ENCODE results near the gene SMARCA2.
"Not testable (repeated sequence)": the region's sequence is repeated elsewhere in the genome, so short reads cannot be mapped to it uniquely, and the experiment has no call there.

The SMARCA2 gene

GRCh38 chr9:2106666-2107065, 91.5 kb downstream of the SMARCA2 start:
- DNase-seq = no peak

DNA sequence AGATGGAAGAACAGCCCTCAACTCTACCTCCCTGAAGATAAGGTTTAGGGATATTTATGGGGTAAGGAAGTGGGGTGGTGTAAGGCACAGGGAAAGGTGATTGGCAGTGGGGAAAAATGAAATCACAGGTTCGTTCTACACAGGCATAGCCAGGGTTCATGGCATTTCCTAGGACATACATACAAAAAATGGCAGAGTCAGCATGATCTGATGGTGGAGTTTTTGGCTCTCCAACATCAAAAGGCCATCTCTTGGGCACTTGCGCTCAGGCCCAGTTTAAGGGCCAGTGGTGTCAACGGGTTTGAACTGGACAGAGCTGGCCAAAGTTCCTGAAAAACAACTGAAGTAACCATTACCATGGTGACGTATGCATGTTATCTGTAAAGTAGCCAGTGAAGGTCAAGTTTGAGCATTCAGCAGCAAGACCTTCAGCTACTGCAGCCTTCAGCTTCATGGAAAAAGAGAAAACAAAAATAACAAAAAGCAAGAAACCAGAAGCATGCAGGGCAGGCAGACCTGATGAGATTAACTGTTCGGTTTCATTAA, 92.8 kb downstream of the SMARCA2 start:
- DNase-seq = no peak

- DNase-seq = no peak
Measured at GRCh38 chr9:2109069-2109650, 94.0 kb downstream of the SMARCA2 start.

GRCh38 chr9:2110036-2110435, 94.9 kb downstream of the SMARCA2 start:
- DNase-seq = no peak

DNA sequence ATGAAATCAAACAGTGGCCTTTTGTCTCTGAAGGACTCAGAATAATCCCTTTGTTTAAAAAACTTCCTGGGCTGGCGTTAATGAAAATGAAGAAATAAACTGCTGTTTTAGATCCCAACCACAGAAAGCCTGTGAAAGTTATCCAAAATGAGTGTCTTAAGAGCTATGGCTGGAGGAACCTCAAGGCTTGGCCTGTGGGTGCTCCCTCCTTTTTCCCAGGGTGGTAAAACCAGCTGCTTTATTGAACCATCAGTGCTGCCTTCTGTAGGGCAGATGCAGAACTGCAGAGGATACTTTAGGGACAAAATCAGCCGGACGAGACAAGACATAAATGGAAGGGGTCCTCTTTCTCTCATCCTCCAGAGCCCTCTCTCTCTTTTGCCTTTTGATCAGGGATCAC, 100.9 kb downstream of the SMARCA2 start:
- DNase-seq = no peak

GRCh38 chr9:2117527-2117926, 102.4 kb downstream of the SMARCA2 start:
- no peak for DNase-seq

- no peak for DNase-seq
Measured at GRCh38 chr9:2119566-2119965, 104.4 kb downstream of the SMARCA2 start.

- no peak for DNase-seq
Measured at GRCh38 chr9:2120926-2121689, 106.0 kb downstream of the SMARCA2 start.

DNA sequence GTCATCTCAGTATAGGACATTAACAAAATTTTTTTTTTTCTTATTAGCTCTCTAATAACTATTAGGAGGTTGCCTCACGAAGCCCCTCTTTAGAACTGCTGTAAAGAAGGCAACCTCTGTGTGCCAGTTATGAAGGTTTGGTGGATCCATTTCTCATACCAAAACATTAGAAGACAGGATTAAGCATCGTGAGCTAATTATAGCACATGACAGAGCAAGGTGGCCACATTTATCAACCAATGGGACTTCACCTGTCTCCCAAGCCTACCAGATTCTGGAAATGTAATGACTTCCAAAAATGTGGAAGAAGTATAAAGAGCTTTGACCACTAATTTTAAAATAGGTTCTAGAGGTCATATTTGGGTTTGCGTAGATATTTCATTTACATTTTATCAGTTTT, 107.2 kb downstream of the SMARCA2 start:
- DNase-seq = no peak

- DNase-seq = no peak
Measured at GRCh38 chr9:2125906-2126305, 110.8 kb downstream of the SMARCA2 start.

DNA sequence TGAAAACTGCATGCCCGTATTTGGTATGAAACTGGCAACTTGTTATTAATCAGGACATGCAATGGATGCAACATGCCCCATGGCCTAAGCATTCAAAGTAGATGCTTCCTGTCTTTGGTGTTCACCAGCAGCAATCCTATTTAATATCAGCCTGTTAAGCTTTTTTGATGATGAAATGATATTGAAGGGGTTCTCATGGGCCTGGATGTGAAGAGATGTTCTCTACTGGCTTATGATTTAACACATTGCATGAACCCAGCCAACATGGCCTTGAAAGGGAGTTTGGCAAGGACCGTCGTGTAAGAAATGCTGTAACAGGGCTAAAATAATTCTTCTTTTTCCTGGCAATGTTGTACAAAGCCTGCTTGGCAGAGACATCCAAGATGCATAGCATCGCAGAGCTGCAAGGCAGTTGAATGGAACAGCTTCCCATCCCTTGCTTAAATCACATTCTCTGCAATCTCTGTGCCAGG, 111.2 kb downstream of the SMARCA2 start:
- DNase-seq = no peak

DNA sequence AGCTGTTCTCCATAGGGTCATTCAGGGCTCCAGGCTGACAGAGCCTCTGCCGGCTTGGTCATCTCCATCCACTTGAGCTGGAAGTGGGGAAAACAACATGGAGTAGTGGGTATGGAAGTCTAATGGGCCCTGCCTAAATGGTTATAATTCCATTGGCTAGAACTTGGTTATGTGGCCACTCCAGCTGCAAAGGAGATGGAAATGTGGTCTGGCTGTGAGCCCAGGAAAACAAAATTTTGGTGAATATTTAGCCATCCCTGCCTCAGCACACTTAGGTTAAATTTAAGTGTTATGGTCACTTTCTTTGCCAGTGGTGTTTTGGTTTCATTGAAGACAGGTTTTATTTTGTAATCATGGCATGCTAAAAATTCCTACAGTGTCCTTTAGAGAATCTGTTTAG, 112.3 kb downstream of the SMARCA2 start:
- DNase-seq = no peak

- DNase-seq = no peak
Measured at GRCh38 chr9:2128141-2128540, 113.0 kb downstream of the SMARCA2 start.

- DNase-seq = no peak
Measured at GRCh38 chr9:2128618-2129017, 113.5 kb downstream of the SMARCA2 start.

DNA sequence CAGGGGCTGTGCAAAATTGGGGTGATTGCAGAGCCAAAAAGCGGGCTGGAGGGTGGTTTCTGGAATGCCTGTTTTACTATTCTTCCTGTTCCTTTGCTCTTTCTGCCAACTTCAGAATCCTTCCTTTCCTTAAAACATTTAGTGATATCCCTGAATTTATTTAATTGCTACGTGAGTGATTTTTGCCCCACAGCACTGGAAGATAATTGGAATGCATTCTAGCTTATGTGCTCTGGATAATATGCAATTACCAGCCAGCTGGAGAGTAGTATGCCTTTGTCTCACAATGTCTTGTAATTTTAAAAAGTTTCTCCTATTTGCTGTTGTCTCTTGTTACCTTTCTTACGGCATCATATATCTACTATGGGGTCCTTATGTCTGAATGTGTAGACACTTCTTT, 115.8 kb downstream of the SMARCA2 start:
- no peak for DNase-seq

- no peak for DNase-seq
Measured at GRCh38 chr9:2132484-2133082, 117.4 kb downstream of the SMARCA2 start.

GRCh38 chr9:2134391-2134790, 119.2 kb downstream of the SMARCA2 start:
- DNase-seq = no peak

GRCh38 chr9:2138646-2139045, 123.5 kb downstream of the SMARCA2 start:
- no peak for DNase-seq

DNA sequence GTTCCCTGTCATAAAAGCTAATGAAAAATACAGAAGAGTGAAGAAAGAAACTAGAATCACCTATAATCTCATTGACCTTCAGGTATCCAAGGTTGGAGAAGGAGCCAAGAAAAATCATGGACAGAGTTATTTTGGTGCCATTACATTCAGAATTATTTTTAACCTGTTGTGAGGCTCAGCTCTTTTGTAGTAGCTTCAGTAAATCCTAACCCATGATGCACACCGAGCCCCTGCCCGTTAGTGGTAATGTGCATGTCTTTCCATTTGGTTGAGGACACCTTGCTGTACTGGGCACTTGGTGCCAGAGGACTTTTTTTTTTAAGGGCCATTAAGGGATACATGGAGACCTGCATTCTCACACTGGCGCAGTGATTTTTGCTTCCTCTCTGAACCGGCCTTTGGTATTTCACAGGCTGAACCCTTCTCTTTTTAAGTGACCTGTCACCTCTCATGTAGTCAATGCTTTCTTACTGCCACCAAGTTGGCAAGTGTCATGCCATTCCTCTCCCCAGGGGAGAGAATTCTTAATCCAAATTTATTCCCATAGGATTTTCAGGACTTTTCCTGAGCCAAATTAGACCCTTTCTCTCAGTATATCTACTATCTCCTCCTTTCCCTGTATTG, 125.6 kb downstream of the SMARCA2 start:
- DNase-seq = no peak

GRCh38 chr9:2142212-2142611, 127.1 kb downstream of the SMARCA2 start:
- no peak for DNase-seq

- no peak for DNase-seq
Measured at GRCh38 chr9:2144619-2145018, 129.5 kb downstream of the SMARCA2 start.

DNA sequence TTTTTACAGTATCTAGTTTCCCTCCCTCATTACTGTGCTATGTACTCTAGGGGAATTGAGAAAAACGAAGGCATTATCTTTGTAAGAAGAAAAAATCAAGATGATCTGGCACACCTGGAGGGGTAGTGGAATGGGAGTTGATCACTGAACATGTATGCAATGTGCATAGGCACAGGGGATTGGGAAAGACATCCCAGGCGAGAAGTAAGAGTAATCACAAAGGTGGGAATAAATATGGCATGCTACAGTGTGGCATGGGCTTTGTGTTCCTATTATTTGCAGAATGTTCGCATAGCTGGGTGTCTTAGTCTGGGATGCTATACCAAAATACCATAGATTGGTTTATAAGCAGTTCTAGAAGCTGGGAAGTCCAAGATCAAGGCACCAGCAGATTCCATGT, 130.6 kb downstream of the SMARCA2 start:
- no peak for DNase-seq

DNA sequence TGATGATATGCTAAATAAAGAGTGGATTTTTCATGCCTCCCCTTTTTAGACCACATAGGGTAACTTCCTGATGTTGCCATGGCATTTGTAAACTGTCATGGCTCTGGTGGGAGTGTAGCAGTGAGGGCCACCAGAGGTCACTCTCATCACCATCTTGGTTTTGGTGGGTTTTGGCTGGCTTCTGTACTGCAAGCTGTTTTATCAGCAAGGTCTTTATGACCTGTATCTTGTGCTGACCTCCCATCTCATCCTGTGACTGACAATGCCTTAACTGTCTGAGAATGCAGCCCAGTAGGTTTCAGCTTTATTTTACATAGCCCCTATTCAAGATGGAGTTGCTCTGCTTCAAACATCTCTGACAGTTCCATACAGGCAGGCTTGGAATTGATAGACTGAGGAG, 131.6 kb downstream of the SMARCA2 start:
- DNase-seq = not testable (repeated sequence)

DNA sequence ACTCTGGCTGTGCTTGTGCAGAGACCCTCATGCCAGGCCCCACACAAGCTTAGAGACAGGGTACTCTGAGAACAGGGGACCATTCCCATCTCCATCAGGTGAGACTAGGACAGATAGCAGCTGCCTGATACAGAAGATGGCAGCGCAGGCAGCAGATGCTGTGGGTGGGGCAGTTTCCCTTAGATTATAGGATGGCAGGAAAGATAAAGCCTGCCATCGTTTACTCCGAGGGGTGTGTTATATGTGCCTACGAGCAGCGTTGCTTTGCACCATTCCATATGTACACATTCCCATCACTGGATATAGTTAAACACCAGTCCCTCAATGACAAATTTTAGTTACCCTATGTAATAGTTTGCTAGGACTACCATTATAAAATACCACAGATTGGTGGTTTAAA, 135.2 kb downstream of the SMARCA2 start:
- DNase-seq = no peak

Measured in activated CD8-positive, alpha-beta memory T cell treated with anti-CD3 and anti-CD28 coated beads, Interleukin-2, amount 50 U/mL, for 4 hours (primary cell).